Cardiac septum (tissue), 1 donor: Measurements from ENCODE around the gene ALOXE3. TPM values are rescaled to one million over a fixed set of nuclear protein-coding genes. Genes with fewer than 3 reads are reported as not detected.

Source experiments
- DNase-seq: peaks from one replicate; pipeline ENCODE4 v3.0.0-alpha.2; 2020; ENCODE audit warnings: low spot score
- intact Hi-C: fragments of 100-400 bp; cut with DNase I; formaldehyde crosslinking; loops from one replicate; pipeline ENCODE4 v1.14.0; 2022
- total RNA-seq: library from RNA; stranded (reverse); fragmentation: NEBNext Ultra II Directional; extraction: Animal tissue kit (Norgen Biotek cat#: 25700); gene quantifications from one replicate; pipeline ENCODE4 v1.2.1, GENCODE V29; 2021
- donor health status: DM: no; HTN: no; CAD: no.

Gene ALOXE3
- total RNA-seq, 1 donor from 2014 or later = not detected

DNA sequence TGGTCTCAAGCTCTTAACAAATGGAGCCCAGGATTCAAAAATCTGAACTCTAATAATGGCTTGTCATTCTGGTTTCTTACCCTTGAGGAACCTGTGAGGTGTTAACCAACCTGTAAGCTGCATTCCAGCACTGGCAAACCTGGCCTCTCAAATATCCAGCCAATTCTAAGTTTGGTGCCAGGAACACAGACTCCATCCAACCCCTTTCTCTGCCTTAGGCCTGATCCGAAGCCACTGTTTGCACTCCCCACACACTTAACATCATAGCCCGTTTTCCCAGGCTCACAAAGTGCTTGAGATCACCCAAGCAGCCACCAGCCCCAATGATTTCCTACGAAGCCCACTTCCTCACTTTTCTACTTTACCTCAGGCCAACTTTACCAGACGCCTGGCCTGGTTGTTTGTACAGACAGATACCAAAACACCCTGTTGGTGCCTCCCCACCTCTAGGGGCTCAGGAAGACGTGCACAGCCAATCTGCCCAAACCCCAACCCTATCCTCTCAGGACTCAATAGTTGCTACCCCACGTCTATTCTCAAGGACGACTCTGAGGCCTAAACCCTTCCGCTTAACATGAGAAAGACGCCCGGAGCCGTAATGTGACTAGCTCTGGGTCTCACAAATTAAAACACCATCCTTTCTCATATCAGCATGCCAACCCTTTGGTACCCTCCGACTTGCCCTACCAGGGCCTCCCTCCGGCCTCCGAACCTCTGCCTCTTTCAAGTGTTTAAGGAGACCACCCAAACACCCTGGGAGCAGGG, 37.1 kb upstream of the ALOXE3 start:
- intact Hi-C loops = no loop called here

DNA sequence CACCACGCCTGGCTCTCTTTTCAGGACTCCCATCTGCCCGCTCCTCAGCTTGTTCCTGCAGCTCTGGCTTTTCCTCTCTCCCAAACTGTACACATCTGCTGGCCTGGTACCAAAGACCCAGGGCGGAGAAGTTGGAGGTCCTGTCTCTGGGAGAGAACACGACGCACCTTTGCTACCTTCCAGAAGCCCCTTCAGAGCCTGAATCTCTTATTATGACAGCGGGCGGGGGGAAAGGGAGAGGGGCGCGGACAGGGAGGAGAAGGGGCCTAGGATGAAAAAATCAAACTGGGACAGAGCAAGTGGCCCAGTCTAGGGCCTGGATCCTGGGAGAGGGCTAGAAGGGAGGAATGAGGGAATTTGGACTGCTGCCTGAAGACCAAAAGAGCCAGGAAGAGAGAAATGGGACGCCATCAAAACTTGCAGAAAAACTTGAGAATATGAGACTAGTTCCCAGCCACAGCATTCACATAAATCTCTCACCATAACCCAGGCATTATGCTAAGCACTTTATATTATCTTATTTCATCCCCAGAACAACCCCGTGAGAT, 36.4 kb upstream of the ALOXE3 start:
- no peak for DNase-seq
- intact Hi-C loops = no loop called here

More for the DNA sequence above, 37.1 kb upstream of the ALOXE3 start:
- no peak for DNase-seq

DNA sequence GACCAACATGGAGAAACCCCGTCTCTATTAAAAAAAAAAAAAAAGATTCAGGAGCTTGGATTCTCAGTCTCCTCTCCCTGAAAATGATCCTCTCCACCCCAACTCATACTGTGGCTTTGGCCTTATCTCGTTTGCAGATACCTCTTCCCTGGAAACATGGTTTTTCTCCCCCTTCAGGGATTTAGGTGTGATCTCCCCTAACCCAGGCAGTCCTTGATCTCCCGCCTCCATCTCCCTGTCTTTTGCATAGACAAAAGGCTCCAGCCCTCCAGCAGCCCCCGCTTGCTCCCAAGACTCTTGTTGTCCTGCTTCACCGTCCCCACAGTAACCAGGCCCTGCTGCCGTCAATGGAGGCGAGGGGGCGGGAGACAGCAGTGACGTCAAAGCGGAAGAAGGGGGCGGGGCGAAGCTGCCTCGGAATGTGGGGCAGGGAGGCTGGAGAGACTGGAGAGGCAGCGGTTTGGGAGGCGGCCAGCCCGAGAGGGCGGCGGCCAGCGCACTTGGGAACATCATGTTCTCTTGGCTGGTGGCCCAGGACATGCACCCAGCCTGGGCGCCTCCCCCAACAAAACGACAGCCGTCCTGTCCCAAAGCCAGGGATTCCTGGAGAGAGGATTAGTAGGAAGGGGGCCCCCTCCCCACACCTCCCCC, 35.8 kb upstream of the ALOXE3 start:
- intact Hi-C loops = loop anchor here (2.0 kb wide), 1 partner anchor 311 kb away; no protein-coding TSS in a partner anchor
- peak; percentile 99 for DNase-seq

DNA sequence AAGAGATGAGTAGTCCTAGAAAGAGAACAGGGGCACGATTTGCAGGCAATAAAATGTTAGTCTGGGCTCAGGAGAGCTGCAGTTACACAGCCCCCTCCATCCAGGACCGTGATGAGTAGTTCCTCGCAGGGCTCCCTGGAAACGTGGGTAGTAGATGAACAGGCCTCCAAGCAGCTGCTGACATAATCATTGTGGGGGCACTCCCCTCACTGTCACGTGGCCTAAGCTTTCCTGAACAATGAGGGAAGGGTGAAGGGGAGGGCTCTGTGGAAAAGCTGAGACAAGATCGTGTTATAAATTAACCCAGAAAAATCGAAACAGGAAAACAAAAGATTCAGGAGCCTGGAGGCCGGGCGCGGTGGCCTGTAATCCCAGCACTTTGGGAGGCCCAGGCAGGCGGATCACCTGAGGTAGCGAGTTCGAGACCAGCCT, 35.2 kb upstream of the ALOXE3 start:
- peak; percentile 85 for DNase-seq
- intact Hi-C loops = loop anchor here (2.0 kb wide), 1 partner anchor 311 kb away; no protein-coding TSS in a partner anchor

DNA sequence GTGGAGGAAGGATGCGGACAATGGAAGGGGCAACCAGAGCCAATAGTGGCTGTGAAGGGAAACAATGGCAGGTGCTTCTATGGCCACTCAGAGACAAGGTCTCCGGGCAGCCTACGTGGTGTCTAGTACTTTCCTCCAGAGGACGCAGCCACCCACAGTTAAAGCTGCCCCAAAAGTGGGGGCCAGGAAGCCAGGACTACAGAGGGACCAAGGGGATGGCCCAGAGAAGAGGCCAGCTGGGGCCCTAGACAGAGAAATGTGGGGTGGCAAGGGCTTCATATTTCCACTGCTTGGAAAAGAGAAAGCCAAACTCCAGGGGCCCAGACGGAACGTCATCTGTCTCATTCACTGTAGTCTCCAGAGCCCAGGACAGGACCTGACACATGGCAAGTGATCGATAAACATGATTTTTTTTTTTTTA, 34.7 kb upstream of the ALOXE3 start:
- no peak for DNase-seq
- intact Hi-C loops = loop anchor here (2.0 kb wide), 1 partner anchor 310 kb away; no protein-coding TSS in a partner anchor

DNA sequence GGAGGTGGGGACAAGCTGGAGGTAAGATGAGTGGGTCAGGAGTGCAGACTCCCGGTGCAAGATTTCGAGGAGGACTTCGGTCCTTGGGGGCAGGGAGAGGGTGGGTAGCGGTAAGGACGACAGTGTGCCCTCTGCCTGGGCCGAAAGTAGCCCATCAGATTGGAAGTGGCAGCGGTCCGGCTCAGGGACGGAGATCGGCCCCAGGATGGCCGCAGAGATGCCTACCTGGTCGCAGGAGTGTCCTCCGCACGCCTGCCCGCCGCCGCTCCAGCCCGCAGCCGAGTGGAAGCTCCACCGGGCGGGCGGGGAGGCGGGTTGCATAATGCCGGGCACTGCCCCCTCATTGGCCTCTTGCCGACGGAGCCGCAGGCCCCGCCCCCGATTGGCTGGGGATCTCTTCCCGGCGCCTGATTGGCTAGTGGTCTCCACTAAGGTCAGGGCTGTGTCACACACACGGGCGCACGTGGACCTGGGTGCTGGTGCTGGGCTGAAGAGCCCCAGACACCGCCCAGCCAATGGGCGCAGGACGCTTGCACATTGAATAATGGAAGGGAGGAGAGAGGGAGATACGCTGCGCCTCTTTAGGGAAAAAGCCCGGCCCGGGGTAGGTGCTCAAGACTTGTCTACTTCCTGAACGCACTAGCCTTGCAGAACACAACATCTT, 33.9 kb upstream of the ALOXE3 start, which contains the start of gene PER1:
Gene PER1, minus strand, starts transcription at position 293 of the 664 bp plus-strand sequence. CDS start 1,698 bp downstream, outside the sequence.
- intact Hi-C loops = loop anchor here (2.0 kb wide), 1 partner anchor 309 kb away; no protein-coding TSS in a partner anchor
- peak; percentile 96 for DNase-seq

DNA sequence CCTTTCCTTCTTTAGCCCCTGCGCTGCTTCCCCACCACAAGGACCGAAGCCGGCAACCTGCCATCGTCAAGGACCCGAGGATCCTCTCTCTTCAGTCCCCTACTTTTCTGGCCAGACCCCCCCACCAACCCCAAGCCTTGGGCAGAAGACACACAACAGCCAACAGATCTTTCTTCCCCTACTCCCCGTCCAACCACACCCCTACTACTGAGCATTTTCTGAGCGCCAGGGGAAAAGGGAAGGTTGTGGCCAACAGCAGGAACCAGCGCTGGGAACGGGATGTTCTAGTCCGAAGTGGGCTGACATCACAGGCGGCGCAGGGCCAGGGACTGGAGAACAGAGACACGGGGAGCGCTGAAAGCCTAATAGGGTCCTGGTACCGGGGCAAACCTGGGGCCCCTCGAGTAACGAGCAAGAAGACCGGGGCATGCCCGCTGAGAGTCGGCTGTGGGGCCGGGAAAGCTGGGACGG, 33.4 kb upstream of the ALOXE3 start:
- intact Hi-C loops = loop anchor here (2.0 kb wide), 1 partner anchor 309 kb away; no protein-coding TSS in a partner anchor
- peak; percentile 92 for DNase-seq

DNA sequence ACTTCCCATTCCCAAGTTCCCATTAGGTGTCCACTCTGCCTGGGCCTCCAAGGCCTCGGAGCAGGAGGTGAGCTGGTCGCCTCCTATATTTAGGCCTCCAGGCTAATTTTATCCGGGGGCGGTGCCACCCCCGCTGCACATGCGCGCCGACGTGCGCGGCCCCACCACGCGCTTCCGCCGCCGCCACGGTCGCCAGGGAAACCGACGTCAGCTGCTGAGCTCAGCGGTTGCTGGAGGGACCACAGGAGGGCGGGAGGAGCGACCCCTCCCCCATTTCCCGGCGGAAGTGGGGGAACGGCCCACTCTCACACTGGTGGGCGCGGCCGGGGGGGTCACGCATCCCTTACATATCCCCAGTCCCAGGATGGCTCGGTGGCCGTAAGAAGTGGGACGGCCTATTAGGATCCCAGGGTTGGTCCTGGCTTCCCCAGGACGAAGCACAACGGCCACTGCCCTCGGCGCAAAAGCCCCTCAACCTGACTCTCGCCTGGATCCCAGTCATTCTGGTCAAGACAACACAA, 32.9 kb upstream of the ALOXE3 start:
- intact Hi-C loops = no loop called here
- peak; percentile 97 for DNase-seq

DNA sequence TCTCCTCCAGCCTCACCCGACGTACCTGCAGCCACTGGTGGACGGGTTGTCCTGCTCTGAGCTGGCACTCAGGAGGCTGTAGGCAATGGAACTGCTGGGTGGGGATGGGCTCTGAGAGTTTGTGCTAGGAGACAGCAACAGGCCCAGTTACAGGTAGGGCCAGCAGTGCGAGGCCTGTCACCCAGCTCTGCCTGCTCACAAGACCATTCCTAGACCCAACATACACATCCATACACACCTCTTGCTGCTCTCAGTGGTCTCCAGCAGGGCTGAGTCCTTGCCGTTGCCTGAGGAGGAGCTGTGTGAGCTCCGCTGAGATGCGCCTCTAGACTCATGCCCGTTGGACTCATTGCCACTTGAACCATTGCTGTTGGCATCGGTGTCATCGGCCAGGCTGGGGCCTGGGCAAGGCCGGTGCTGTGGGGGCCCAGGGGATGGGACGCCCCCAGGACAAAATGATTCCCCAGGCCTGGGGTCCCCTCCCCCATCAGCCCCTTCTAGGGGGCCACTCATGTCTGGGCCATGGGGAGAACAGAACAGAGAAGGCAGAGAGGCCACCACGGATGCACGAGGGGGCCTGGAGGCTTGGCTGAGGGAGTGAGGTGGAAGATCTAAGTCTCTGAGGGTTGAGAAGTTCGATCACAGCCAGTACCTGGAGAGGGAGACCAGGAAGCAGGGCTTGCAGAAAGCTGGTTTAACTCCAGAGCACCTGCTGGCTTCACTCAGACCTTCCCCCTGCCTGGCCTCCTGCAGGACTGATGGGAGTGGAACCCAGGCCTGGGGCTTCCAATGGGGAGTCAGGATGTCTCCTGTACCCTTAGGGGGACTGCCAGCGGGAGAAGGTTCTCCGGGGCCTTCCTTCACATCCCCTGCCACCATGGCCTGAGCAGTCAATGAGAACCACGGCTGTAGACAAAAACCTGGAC, 32.1 kb upstream of the ALOXE3 start:
- DNase-seq = no peak
- intact Hi-C loops = no loop called here

DNA sequence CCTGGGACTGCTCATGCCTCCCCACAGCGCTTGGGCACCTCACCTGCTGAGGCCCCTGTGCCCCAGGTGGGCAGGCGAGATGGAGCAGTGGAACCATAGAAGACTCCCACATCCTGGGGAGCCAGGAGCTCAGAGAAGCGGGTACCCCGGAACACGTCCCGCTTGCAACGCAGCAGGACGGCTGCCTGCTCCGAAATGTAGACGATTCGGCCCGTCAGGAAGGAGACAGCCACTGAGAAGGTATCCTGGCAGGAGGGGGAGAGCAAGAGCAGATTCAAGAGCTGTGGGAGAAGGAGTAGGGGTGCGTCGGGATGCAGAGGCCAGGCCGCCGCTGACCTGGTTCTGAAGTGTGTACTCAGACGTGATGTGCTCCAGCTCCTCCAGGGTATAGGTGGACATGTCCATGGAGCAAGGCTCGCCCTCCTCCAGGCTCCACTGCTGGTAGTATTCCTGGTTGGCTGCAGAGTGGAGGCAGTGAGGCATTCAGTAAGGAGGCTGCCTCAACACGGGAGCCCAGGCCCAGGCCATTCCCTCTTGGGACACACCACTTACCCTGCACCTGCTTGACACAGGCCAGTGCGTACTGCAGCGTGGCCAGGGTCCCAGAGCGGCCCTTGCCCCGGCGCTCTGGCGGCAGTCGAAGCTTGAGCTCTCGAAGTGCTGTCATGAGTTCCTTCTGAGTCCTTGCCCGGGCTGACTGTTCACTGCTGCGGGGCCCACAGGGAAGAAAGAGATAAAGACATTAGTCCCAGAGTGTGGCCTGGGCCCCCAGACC, 31.3 kb upstream of the ALOXE3 start:
- no peak for DNase-seq
- intact Hi-C loops = no loop called here

DNA sequence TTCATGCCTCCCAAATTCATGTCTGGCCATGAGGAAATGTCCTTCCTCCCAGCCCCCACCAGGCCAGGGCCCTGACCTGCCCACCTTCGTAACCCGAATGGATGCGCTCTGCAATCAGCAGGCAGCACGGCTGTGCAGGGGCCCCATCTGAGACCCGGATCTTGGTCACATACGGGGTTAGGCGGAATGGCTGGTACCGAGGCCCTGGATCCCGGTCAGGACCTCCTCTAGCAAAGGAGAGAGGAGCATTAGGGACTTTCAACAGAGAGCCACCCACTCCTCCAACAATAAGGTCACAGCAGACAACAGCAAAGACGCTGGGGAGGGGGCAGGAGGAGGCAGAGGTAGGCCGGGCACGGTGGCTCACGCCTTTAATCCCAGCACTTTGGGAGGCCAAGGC, 30.2 kb upstream of the ALOXE3 start:
- no peak for DNase-seq
- intact Hi-C loops = no loop called here

DNA sequence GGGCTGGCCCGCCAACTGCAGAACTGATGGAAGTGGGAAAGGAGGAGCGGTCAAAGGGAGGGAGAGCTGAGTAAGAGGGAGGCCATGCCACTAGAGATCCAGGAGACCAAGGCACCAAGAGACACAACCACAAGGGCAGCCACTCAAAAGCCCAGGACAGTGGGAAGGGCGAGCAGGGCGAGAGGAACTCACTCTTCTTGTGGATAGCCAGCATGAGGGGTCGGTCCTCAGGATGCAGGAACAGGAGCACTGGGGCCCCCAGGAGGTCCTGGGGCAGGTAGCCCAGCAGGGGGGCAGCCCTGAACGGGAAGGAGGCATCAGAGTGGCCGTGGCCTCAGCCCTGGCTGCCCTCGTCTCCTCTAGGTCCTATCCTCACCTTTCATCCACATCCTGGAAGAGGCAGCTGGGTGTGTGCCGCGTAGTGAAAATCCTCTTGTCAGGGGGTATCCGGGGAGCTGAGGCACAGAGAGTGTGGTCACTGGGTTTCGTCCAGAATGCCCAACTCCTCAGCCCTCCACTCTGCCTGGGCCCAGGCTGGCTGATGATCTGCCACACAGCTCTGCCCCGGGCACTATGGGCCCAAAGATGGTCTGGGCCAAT, 29.6 kb upstream of the ALOXE3 start:
- intact Hi-C loops = no loop called here
- no peak for DNase-seq

DNA sequence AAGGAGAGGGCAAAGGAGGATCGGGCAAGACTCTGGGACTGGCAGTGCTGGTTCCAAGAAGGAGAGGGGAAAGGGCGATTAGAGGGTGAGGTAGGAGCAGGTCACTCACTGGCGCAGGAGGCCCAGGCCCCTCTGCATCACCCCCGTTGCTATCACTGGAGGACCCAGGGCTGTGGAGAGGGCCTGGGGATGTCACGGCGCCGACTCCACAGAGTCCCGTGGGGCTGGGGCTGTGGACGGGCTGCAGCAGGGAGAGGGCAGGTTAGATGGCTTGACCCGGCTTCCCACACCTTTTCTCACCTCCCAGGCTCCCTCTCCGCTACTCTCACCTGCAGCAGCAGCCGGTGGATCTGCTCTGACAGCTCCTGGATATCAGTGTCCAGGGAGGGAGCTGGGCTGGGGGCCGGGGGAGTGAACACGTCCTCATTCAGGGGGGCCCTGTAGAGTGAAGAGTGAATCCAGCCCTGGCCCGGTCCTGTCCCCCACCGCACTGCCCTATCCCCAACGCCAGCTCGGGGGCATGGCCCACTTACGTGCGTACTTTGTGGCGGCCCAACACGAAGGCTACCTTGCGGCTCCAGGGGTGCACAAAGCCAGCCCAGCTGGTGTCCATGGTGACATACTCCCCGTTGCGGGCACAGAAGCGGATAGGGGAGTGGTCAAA, 29.0 kb upstream of the ALOXE3 start:
- intact Hi-C loops = no loop called here

DNA sequence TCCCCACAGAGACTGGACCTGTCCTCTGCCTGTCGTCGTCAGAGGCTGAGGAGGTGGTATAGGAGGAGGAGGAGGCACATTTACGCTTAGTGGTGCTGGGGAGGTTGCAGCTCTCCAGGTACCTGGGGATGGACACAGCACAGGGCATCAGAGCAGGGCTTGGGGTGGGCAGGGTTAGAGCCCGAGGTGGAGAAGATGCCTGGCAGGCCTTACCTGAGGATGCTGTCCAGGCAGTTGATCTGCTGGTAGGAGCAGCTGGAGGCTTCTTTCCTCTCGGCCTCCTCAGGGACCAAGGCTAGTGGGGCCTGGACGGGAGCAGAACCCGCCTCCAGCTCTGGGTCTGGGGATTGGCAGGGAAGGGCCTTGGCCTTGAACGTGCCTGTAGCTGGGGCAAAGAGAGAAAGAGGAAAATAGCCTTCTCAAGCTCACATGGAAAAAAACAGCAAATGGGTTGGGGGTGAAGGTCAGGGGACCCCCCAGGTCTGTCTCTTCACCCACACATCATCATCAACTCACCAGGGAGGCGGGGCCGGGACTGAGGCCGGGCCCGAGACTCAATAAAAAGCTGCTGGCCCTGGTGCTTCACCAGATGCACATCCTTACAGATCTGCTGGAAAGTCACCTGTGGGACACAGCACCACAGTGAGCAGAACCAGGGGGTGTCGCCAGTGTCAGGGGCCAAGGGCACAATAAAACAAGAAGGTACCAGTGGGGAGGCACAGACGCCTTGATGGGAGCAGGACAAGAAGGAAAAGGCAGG, 28.2 kb upstream of the ALOXE3 start:
- intact Hi-C loops = no loop called here
- no peak for DNase-seq

More for the DNA sequence above, 29.0 kb upstream of the ALOXE3 start:
- DNase-seq = no peak

DNA sequence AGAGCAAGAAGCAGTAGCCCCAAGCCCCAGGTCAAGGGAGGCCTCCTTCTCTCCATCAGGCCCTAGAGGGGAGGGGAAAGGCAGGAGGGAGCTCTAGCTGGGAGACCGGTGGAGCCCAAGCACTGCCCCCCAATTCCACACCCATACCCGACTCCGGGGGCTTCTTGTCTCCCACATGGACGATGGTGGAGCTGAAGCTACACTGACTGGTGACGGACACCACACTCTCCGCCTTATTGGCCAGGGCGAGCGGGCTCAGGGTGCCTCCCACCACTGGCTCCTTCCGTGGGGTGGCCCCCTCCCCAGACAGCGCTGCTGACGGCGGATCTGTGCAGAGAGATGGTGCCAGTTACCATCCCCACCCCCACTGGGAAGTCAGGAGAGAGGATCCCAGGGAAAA, 27.5 kb upstream of the ALOXE3 start:
- intact Hi-C loops = no loop called here
- DNase-seq = no peak
